ENCODE results near the gene DNAAF5. TPM values are rescaled to one million over a fixed set of nuclear protein-coding genes. Genes with fewer than 3 reads are reported as not detected.
"Not testable (repeated sequence)": the region's sequence is repeated elsewhere in the genome, so short reads cannot be mapped to it uniquely, and the experiment has no call there.

Gene DNAAF5
- polyA plus RNA-seq, 1 experiment: 12.6 TPM

GRCh38 chr7:802500-803242 lies 76.2 kb downstream of the DNAAF5 start:
- TF ChIP-seq CTCF (IDR thresholded peaks at IDR 0.05; ENCODE audit: low read depth, low read length): no peak
- DNase-seq (ENCODE audit: low read depth, low spot score): no peak
- POLR2A ChIA-PET: interaction anchor here (0.7 kb wide), 1 partner anchor 10 kb away, joined by 4 read pairs; no protein-coding TSS in a partner anchor
- CTCF ChIA-PET: no interaction called here
- no peak overlapping the region for H3K4me3 ChIP-seq (ENCODE audit: low read depth, low read length)
- no peak overlapping the region for H3K27ac ChIP-seq (ENCODE audit: low read depth, low read length)
- H3K27me3 ChIP-seq (ENCODE audit: control insufficient read depth, insufficient read depth, low read length): no peaks in the 10 kb centered on the region
- peaks cover 3% of the 10 kb centered on the region for H3K9me3 ChIP-seq (ENCODE audit: control insufficient read depth, insufficient read depth, low read length)

- Histone ChIP-seq H3K9me3 (ENCODE audit: control insufficient read depth, insufficient read depth, low read length) (peaks cover 4% of the 10 kb centered on the region), H3K27me3 (ENCODE audit: control insufficient read depth, insufficient read depth, low read length) (no peaks in the 10 kb centered on the region), H3K27ac (ENCODE audit: low read depth, low read length) (no peak overlapping the region), H3K4me3 (ENCODE audit: low read depth, low read length) (no peak overlapping the region)
- ChIA-PET POLR2A (no interaction called here), CTCF (no interaction called here)
- DNase-seq (ENCODE audit: low read depth, low spot score): no peak
- TF ChIP-seq CTCF (IDR thresholded peaks at IDR 0.05; ENCODE audit: low read depth, low read length): no peak
Measured at GRCh38 chr7:803243-803635, 76.7 kb downstream of the DNAAF5 start.

GRCh38 chr7:803796-804195 lies 77.3 kb downstream of the DNAAF5 start:
- CTCF ChIA-PET; POLR2A ChIA-PET; H3K27ac ChIP-seq (ENCODE audit: low read depth, low read length); H3K4me3 ChIP-seq (ENCODE audit: low read depth, low read length); DNase-seq (ENCODE audit: low read depth, low spot score); H3K9me3 ChIP-seq (ENCODE audit: control insufficient read depth, insufficient read depth, low read length); H3K27me3 ChIP-seq (ENCODE audit: control insufficient read depth, insufficient read depth, low read length): not testable (repeated sequence)

- no peak overlapping the region for H3K4me3 ChIP-seq (ENCODE audit: low read depth, low read length)
- CTCF ChIA-PET: interaction anchor here (0.7 kb wide), 1 partner anchor 66 kb away, joined by 3 read pairs; no protein-coding TSS in a partner anchor
- H3K27ac ChIP-seq (ENCODE audit: low read depth, low read length): no peak overlapping the region
- H3K9me3 ChIP-seq (ENCODE audit: control insufficient read depth, insufficient read depth, low read length): peaks cover 4% of the 10 kb centered on the region
- POLR2A ChIA-PET: no interaction called here
- no peak for DNase-seq (ENCODE audit: low read depth, low spot score)
- TF ChIP-seq CTCF (IDR thresholded peaks at IDR 0.05; ENCODE audit: low read depth, low read length): no peak
- no peaks in the 10 kb centered on the region for H3K27me3 ChIP-seq (ENCODE audit: control insufficient read depth, insufficient read depth, low read length)
Measured at GRCh38 chr7:805261-805660, 78.8 kb downstream of the DNAAF5 start.

- Histone ChIP-seq H3K9me3 (ENCODE audit: control insufficient read depth, insufficient read depth, low read length) (peaks cover 8% of the 10 kb centered on the region), H3K27ac (ENCODE audit: low read depth, low read length) (no peak overlapping the region), H3K27me3 (ENCODE audit: control insufficient read depth, insufficient read depth, low read length) (no peaks in the 10 kb centered on the region), H3K4me3 (ENCODE audit: low read depth, low read length) (peak overlapping the region; percentile 67)
- ChIA-PET POLR2A (no interaction called here), CTCF (no interaction called here)
- no peak for DNase-seq (ENCODE audit: low read depth, low spot score)
- TF ChIP-seq CTCF (IDR thresholded peaks at IDR 0.05; ENCODE audit: low read depth, low read length): no peak
Measured at GRCh38 chr7:815284-816216, 89.1 kb downstream of the DNAAF5 start.

All from AG04450 (cell line).